ENCODE measurements around the gene TCTA. TPM values are rescaled to one million over a fixed set of nuclear protein-coding genes. Genes with fewer than 3 reads are reported as not detected.
"Not testable (repeated sequence)": the region's sequence is repeated elsewhere in the genome, so short reads cannot be mapped to it uniquely, and the experiment has no call there.

The TCTA gene
- polyA plus RNA-seq, 1 of the 3 experiments (the other 2 are of a cell fraction), result 42.1 TPM

- Histone ChIP-seq H3K9me3 (no peaks in the 10 kb centered on the region), H3K9me2 (no peaks in the 10 kb centered on the region), H3K36me3 (replicated peaks in 1 of 2; ENCODE audit: control insufficient read depth in 1 of 2, insufficient read depth in 2 of 2, low read length in 1 of 2) (peaks cover 0 to 24% of the 10 kb centered on the region in 2 experiments), H3K27ac (ENCODE audit: low read depth in 2 of 2, low read length in 1 of 2) (no peak overlapping the region), H3K4me1 (ENCODE audit: control insufficient read depth in 1 of 2, insufficient read depth in 2 of 2, low read depth in 1 of 2, low read length in 1 of 2) (no peaks in the 10 kb centered on the region; a peak in 1 of 4 replicates), H3F3A (replicated peaks; ENCODE audit: insufficient read depth) (peaks cover 42% of the 10 kb centered on the region), H3K27me3 (ENCODE audit: insufficient read depth) (no peaks in the 10 kb centered on the region), H3K4me2 (no peak overlapping the region), H3K9ac (no peak overlapping the region), H3K4me3 (ENCODE audit: low read depth in 2 of 2, low read length in 1 of 2) (no peak overlapping the region), H3K79me2 (ENCODE audit: insufficient read depth) (peaks cover 100% of the 10 kb centered on the region), H4K20me1 (ENCODE audit: insufficient read depth) (peaks cover 100% of the 10 kb centered on the region), H2AFZ (ENCODE audit: low read depth) (no peak overlapping the region)
- ChIA-PET POLR2A (interaction anchor here (0.5 kb wide), 1 partner anchor 80 kb away, joined by 3 read pairs; no protein-coding TSS in a partner anchor), CTCF (interaction anchor here (0.6 kb wide), 1 partner anchor 1118 kb away, joined by 3 read pairs; no protein-coding TSS in a partner anchor)
- WGBS (ENCODE audit: low lambda C conversion rate), result 88% methylated on average over 5 of the region's 5 CpGs
- DNase-seq, result no peak
- TF ChIP-seq, protein P1, sequence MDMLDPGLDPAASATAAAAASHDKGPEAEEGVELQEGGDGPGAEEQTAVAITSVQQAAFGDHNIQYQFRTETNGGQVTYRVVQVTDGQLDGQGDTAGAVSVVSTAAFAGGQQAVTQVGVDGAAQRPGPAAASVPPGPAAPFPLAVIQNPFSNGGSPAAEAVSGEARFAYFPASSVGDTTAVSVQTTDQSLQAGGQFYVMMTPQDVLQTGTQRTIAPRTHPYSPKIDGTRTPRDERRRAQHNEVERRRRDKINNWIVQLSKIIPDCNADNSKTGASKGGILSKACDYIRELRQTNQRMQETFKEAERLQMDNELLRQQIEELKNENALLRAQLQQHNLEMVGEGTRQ (IDR thresholded peaks at IDR 0.05; ENCODE audit: borderline replicate concordance, low read depth, low read length), result no peak
- no peak for TF ChIP-seq CHD2 (IDR thresholded peaks at IDR 0.05; ENCODE audit: low read length, partially characterized antibody)
- TF ChIP-seq TAF1 (IDR thresholded peaks at IDR 0.05; ENCODE audit: borderline replicate concordance, low read depth, low read length), result no peak
- no peak for TF ChIP-seq JUND (IDR thresholded peaks at IDR 0.05)
- TF ChIP-seq FOSL2 (IDR thresholded peaks at IDR 0.05; ENCODE audit: borderline replicate concordance, low read depth), result no peak
- no peak for TF ChIP-seq RAD21 (IDR thresholded peaks at IDR 0.05; ENCODE audit: low read length)
- no peak for TF ChIP-seq SMC3 (IDR thresholded peaks at IDR 0.05; ENCODE audit: low read depth, low read length)
- no peak for TF ChIP-seq MAX (IDR thresholded peaks at IDR 0.05; ENCODE audit: low read depth)
- no peak for TF ChIP-seq TEAD4 (IDR thresholded peaks at IDR 0.05; ENCODE audit: borderline replicate concordance, insufficient read depth)
- no peak for TF ChIP-seq RCOR1 (IDR thresholded peaks at IDR 0.05; ENCODE audit: low read length)
- TF ChIP-seq, protein P2, sequence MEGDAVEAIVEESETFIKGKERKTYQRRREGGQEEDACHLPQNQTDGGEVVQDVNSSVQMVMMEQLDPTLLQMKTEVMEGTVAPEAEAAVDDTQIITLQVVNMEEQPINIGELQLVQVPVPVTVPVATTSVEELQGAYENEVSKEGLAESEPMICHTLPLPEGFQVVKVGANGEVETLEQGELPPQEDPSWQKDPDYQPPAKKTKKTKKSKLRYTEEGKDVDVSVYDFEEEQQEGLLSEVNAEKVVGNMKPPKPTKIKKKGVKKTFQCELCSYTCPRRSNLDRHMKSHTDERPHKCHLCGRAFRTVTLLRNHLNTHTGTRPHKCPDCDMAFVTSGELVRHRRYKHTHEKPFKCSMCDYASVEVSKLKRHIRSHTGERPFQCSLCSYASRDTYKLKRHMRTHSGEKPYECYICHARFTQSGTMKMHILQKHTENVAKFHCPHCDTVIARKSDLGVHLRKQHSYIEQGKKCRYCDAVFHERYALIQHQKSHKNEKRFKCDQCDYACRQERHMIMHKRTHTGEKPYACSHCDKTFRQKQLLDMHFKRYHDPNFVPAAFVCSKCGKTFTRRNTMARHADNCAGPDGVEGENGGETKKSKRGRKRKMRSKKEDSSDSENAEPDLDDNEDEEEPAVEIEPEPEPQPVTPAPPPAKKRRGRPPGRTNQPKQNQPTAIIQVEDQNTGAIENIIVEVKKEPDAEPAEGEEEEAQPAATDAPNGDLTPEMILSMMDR (IDR thresholded peaks at IDR 0.05), result no peak
- no peak for TF ChIP-seq ELF1 (IDR thresholded peaks at IDR 0.05)
Measured at GRCh38 chr3:49403891-49404290, 8.3 kb upstream of the TCTA start.

DNA sequence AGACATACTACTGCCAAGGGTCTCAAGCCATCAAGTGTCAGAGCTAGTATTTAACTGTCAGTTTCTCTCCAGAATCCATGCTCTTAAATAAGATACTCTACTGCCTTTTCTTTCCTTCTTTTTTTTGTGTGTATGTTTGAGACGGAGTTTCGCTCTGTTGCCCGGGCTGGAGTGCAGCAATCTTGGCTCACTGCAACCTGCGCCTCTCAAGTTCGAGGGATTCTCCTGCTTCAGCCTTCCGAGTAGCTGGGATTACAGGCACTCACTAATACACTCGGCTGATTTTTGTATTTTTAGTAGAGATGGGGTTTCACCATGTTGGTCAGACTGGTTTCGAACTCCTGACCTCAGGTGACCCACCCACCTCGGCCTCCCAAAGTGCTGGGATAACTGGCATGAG, 6.7 kb upstream of the TCTA start:
- H3K9me3 ChIP-seq; DNase-seq; H2AFZ ChIP-seq (ENCODE audit: low read depth); H3K9ac ChIP-seq; H3K4me1 ChIP-seq (ENCODE audit: control insufficient read depth in 1 of 2, insufficient read depth in 2 of 2, low read depth in 1 of 2, low read length in 1 of 2); H3K4me2 ChIP-seq; H3K27ac ChIP-seq (ENCODE audit: low read depth in 2 of 2, low read length in 1 of 2); H3K9me2 ChIP-seq; POLR2A ChIA-PET; H3K4me3 ChIP-seq (ENCODE audit: low read depth in 2 of 2, low read length in 1 of 2); H3K27me3 ChIP-seq (ENCODE audit: insufficient read depth): not testable (repeated sequence)
- peaks cover 38% of the 10 kb centered on the region for H3F3A ChIP-seq (replicated peaks; ENCODE audit: insufficient read depth)
- H3K79me2 ChIP-seq (ENCODE audit: insufficient read depth), result peaks cover 100% of the 10 kb centered on the region
- peaks cover 100% of the 10 kb centered on the region for H4K20me1 ChIP-seq (ENCODE audit: insufficient read depth)
- CTCF ChIA-PET, result interaction anchor here (1.0 kb wide), 1 partner anchor 44 kb away, joined by 4 read pairs; no protein-coding TSS in a partner anchor
- 78% methylated on average over 9 of the region's 9 CpGs for WGBS (ENCODE audit: low lambda C conversion rate)
- H3K36me3 ChIP-seq (replicated peaks in 1 of 2; ENCODE audit: control insufficient read depth in 1 of 2, insufficient read depth in 2 of 2, low read length in 1 of 2), result peaks cover 0 to 24% of the 10 kb centered on the region in 2 experiments

Data from SK-N-SH (cell line).